DMS79 (cell line): Measurements from ENCODE around the gene SYT5.
"Not testable (repeated sequence)": the region's sequence is repeated elsewhere in the genome, so short reads cannot be mapped to it uniquely, and the experiment has no call there.

Experiments used
- DNase-seq: peaks from one replicate; lab custom pipeline; 2025; lab: John Stamatoyannopoulos, UW

SYT5 gene

GRCh38 chr19:55208880-55209692 lies 29.0 kb upstream of the SYT5 start, which contains the start of gene PTPRH:
Gene PTPRH, minus strand, starts transcription at chr19:55209501. Its CDS starts 68 bp downstream, at chr19:55209433.
- no peak for DNase-seq

DNA sequence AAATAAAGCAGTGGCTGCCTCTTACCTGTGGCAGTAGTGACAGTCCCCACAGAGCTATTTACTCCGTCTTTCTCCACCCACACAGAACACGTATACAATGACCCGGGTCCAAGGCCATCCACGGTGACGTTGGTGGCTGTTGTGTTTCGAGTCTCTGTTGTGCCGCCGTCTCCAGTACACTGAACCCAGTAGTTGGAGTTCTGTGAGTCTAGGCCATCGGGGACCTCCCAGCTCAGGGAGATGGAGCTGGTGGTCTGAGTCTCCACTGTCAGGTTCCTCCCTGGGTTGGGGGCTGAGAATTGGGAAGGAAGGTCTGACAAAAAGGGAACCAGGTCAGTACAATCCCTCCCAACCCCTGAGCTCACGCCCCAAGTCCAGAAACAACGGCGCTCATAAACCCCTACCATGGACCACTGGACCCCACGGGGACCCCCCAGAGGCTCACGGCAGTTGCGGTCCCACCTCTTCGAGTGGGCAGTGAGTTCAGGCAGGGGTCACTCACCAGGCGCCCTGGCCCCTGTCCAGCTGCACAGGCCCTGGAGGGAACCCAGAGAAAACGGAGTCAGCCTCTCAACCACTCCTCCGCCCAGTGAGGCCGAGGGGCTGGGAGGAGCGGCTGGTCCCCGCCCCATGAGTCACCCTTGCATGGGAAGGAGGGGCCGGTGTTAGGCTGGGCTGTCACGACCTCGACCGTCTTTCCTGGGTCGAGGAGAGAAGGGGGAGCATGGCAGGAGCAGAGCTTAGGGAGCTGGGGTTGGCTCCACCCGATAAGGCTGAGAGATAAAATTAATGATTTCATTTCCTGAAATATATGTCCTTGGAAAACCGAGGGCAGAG lies 26.8 kb upstream of the SYT5 start:
- DNase-seq: peak; percentile 81

DNA sequence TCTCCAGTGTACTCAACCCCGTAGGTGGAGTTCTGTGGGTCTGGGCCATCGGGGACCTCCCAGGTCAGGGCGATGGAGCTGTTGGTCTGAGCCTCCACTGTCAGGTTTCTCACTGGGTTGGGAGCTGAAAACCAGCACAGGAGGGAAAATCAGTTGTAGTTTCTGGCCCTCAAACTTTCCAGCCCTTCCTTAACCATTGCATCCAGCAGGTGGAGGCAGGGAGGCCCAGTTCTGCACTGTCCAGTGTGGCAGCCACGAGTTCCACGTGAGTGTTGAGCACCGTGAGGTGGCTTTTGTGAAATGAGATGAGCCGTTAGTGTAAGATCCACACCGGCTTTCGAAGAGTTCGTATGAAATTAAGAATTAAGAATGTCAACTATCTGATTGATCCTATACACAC lies 22.1 kb upstream of the SYT5 start:
- not testable (repeated sequence) for DNase-seq

DNA sequence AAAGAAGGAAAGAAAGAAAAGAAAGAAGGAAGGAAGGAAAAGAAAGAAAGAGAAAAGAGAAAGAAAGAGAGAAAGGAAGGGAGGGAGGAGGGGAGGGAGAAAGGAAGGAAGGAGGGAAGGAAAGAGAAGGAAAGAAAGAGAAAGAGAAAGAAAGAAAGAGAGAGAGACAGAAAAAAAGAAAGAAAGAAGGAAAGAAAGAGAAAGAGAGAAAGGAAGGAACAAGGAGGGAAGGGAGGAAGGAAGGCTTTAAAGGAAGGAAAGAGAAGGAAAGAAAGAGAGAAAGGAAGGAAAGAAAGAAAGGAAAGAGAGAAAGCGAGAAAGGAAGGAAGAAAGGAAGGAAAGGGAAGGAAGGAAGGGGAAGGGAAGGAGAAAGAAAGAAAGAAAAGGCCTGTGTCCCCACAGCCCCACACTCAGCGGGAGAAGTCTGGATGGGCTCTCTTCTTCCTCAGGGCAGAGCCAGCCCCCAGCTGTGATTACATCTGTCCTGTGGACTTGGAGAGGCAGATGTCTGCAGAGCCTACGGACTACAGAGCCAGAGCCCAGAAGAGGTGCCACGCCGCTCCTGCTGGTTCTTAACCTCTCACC lies 19.6 kb upstream of the SYT5 start:
- no peak for DNase-seq

DNA sequence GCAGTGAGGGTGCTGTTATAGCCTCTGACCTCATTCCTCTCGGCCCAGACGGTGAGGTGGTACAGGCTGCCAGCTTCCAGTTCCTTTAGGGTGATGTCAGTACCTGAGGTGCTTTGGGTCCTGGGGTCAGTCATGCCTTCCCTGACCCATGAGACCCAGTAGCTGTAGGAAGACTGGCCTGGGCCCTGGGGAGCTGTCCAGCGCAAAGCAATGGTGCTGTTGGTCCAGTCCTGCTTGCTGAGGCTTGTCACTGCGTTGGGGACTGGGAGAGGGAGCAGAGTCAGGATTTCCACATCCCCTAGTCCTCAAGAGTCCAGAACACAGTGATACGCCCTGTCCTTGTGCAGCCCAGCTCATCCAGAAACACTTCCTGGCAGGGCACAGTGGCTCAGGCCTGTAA lies 18.6 kb upstream of the SYT5 start:
- no peak for DNase-seq

- no peak for DNase-seq
Measured at GRCh38 chr19:55197528-55197927, 17.4 kb upstream of the SYT5 start.

DNA sequence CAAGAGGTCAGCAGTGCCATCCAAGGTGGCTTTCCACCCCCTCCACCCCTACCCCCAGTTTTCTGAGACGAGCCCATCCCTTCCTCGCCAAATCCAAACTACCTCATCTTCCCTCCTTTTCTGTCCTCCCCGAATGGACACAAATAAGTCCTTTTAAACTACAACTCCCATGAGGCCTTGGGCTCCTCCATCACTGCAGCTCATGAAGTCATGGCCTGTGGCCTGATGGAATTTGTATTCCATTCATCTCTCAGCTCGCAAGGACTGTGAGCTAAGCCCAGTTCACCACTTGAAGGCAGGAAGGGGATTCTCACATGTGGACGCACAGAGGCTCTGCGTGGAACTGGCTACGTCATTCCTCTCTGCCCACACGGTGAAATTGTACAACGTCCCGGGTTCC lies 16.7 kb upstream of the SYT5 start:
- DNase-seq: no peak

DNA sequence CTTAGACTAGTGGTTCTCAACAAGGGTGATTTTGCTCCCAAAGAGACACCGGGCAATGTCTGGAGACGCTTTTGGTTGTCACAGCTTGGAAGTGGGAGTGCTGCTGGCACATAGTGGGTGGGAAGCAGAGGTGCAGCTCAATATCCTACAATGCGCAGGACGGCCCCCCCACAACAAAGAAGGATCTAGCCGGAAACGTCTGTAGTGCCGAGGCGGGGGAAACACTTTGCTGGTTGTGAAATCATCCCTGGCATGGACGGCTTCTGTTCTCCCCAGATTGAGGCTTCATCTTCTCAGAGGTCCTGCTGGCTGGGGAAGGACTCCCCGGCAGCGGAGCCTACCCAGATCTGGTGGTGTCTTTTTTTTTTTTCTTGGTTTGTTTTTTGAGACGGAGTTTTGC lies 13.4 kb upstream of the SYT5 start:
- DNase-seq: no peak

DNA sequence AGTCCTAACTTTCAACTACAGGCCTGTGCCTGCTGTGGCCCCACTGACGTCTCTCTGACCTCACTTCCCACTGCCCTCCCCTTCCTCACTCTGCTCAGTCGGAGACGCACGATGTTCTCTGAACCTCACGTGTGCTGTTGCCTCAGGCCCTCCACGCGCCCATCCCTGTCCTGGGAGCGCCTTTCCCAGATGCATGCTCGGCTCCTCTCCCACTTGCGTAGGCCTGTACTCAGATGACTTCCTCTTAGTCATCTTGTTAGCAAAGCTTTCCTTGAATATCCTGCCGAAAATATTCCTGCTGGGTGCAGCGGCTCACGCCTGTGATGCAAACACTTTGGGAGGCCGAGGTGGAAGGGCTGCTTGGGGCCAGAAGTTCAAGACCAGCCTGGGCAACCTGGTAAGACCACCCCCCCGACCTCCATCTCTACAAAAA lies 9.3 kb upstream of the SYT5 start:
- DNase-seq: no peak

DNA sequence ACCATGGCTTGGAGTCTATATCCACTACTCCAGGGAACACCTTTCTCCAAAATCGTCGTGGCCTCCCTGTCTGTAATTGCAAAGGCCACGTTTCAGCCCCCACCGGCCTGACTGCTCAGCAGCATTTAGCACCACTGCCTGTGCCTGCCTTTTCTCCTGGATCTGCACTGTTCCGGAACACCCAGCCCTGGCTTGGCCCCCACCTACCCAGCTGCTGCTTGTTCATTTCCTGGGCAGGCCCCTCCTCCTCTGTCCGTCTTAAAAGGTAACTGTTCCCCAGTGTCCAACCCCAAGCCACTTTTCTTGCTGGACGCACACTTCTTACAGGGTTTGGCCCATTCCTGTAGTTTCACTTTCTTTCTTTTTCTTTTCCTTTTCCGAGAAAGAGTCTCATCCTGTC lies 8.5 kb upstream of the SYT5 start:
- no peak for DNase-seq

- DNase-seq: no peak
Measured at GRCh38 chr19:55186080-55186479, 6.0 kb upstream of the SYT5 start.

DNA sequence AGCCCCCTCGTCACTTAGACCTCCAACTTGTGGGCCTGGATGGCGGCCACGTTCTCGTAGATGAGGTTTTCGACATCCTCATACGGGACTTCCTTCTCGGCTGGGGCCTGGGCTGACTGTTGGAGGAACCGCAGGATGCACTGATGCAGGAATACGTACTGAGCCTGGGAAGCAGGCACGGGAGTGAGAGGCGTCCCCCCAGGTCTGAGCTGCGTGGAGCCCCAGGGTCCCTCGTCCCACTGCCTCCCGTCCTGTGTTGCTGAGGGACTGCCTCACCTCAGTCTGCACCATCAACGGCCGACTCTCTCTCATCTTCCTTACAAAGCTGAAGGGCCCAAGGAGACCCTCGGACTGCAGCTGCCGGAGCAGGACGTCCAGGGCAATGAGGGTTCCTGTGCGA lies 1.7 kb upstream of the SYT5 start:
- DNase-seq: no peak

- peak; percentile 75 for DNase-seq
Measured at GRCh38 chr19:55178781-55179599, 1.1 kb downstream of the SYT5 start.

DNA sequence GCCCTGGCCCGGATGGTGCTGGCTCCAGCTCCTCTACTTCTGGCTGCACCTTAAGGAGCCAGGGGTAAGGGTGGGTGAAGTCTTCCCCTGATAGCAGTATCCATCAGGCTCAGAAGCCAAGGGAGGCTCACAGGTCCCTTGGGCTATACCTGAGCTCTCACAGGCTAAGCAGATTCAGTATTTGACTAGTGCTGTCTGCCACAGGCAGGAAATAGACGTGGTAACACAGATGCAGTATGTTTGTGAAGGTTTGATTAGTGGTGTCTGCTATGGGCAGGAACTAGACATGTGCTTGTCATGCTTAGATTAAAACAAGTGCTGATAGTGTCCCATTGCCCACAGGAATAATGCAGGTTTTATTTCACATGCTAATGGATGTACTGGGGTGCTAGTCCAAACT lies 4.0 kb downstream of the SYT5 start:
- DNase-seq: no peak

DNA sequence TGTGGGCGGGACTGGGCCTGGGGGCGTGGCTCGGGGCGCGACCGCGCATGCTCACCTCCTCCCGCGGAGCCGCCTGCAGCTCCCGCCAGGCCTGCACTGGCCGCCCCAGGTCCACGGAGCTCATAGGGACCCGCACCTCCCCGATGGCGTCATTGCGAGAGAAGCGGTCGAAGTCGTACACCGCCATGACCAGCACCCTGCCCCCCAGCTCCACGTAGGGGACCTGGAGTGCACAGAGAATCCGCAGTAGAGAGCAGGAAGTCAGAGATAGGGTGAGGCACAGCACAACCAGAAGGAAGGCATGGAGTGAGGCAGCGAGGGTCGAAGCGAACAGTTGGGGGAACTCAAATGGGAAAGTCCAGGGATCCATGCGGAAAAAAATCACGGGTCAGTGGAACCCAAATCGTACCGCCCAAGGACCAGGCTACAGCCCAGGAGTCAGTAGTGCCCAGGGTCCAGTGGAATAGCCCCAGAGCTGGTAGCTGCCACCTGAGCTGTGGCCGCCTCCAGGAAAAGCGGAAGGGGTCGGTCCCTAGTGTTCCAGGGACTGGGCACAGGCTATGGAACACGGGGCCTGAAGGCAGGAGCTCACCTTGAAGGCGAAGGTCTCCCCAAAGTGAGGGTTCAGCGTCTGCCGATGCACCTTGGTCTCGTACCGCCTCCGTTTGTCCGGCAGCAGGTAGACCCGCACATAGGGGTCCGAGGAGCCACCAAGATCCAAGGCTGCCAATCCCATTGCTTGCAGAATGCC lies 4.8 kb downstream of the SYT5 start:
- DNase-seq: no peak

DNA sequence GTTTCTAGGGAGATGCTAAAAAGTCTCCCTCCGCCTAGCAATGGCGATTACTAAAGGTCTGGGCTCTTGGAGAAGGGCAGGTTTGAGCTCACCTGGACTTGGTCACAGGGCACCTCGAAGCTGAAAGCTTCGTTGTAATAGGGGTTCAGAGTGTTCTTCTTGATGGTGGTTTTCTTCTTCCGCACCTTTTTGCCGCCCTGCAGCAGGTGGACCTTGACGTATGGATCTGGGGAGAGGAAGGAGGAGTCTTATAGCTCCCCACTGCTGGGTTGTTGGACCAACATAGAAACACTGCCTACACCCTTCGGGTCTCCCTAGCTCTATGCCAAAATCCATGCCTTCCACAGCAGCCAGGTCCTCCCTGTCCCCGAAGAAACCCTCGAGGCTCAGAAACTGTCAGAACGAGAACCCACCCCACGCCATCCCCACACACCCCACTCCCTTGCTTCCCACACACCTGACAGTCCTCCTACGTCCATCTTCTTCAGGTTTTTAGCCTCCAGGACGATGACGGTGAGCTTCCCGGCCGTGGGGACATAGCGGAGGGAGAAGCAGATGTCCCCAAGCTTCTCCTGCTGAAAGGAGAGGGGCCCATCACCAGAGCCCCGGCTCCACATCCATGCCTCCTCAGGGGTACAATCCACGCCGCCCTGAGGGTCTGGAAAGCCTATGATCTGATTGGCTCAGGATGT lies 5.5 kb downstream of the SYT5 start:
- no peak for DNase-seq

GRCh38 chr19:55173714-55174409 lies 6.2 kb downstream of the SYT5 start:
- no peak for DNase-seq

DNA sequence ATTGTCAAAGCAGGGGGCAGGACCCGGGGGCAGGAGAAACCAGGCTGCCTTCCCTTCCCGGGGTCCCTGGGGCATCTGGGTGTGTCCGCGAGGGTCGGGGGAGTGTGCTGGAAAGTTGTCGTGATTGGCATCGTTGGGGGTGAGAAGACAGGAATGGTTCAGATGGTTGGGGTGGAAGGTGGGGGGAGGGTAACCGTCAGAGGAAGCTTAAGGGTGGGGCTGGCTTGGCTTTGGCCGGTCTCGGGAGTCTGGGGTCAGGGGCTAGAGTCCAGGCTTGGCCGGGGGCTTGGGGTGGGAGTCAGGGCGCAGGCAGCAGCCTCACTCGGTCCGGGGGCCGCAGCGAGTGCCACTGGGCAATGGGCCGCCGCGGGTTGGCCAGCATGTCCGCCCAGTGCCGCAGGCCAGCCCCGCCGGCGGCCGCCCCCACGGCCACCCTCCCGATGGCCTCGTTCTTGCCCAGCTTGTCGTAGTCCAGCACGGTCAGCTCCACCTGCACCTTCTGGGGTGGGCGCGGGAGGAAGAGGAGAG lies 6.8 kb downstream of the SYT5 start:
- DNase-seq: no peak

DNA sequence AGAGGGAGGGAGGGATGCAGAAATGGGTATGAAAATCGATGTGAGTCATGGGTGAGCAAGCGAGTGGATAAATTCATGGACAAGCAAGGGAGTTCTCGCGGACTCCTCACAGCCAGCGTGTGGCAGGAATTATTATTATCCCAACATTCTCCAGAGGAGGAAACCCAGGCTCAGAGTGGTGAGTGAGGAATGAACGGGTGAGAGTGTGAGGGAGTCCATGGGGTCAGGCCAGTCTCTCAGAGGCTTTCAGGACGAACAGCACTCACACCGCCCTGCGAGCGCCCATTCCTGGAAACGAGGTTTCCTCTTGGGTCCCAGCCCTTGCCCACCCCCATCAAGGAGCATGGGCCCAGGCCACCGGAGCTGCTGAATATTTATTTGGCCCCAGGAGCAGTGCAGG lies 7.3 kb downstream of the SYT5 start:
- no peak for DNase-seq

DNA sequence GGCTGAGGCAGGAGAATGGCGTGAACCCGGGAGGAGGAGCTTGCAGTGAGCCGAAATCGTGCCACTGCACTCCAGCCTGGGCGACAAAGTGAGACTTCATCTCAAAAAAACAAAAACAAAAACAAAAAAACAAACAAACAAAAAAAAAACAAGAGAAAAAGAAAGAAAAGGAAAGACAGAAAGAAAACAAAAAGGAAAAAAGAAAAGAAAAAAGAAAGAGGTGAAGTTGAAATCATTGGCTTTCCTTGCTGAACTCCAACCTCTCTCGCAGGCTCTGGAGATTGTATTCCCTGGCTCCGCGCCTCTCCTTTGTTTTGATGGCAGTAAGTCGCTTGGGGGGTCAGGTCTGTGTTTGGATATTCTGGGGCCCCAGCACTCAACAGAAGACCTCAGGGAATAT lies 7.8 kb downstream of the SYT5 start:
- not testable (repeated sequence) for DNase-seq
